ENCODE measurements around the gene TP73.
A peak's percentile ranks its signal among the peaks of the same experiment; 100 is the strongest.

The TP73 gene

GRCh38 chr1:3663999-3664699 is 11.8 kb downstream of the TP73 start:
- no peak for DNase-seq
- in situ Hi-C loops (cut with HindIII; ENCODE audit: low pct_ligation_motif_present, low pct_unique_long_range_greater_than_20kb, low sequenced_read_pairs) = no loop called here

- in situ Hi-C loops (cut with HindIII; ENCODE audit: low pct_ligation_motif_present, low pct_unique_long_range_greater_than_20kb, low sequenced_read_pairs) = no loop called here
- no peak for DNase-seq
These were observed 12.5 kb downstream of the TP73 start for GRCh38 chr1:3664700-3665375.

- no peak for DNase-seq
- in situ Hi-C loops (cut with HindIII; ENCODE audit: low pct_ligation_motif_present, low pct_unique_long_range_greater_than_20kb, low sequenced_read_pairs) = no loop called here
These were observed 15.8 kb downstream of the TP73 start for GRCh38 chr1:3668148-3668547.

GRCh38 chr1:3668585-3669300 is 16.4 kb downstream of the TP73 start:
- DNase-seq = peak; percentile 2

GRCh38 chr1:3669421-3669821 is 17.1 kb downstream of the TP73 start:
- in situ Hi-C loops (cut with HindIII; ENCODE audit: low pct_ligation_motif_present, low pct_unique_long_range_greater_than_20kb, low sequenced_read_pairs) = no loop called here
- no peak for DNase-seq

More at GRCh38 chr1:3668585-3669300, 16.4 kb downstream of the TP73 start:
- in situ Hi-C loops (cut with HindIII; ENCODE audit: low pct_ligation_motif_present, low pct_unique_long_range_greater_than_20kb, low sequenced_read_pairs) = no loop called here

- in situ Hi-C loops (cut with HindIII; ENCODE audit: low pct_ligation_motif_present, low pct_unique_long_range_greater_than_20kb, low sequenced_read_pairs) = no loop called here
- DNase-seq = no peak
These were observed 17.7 kb downstream of the TP73 start for GRCh38 chr1:3669971-3670431.

GRCh38 chr1:3670823-3671265 is 18.5 kb downstream of the TP73 start:
- no peak for DNase-seq
- in situ Hi-C loops (cut with HindIII; ENCODE audit: low pct_ligation_motif_present, low pct_unique_long_range_greater_than_20kb, low sequenced_read_pairs) = no loop called here

- in situ Hi-C loops (cut with HindIII; ENCODE audit: low pct_ligation_motif_present, low pct_unique_long_range_greater_than_20kb, low sequenced_read_pairs) = no loop called here
- DNase-seq = no peak
These were observed 19.3 kb downstream of the TP73 start for GRCh38 chr1:3671371-3672180.

GRCh38 chr1:3672231-3672970 is 20.1 kb downstream of the TP73 start:
- in situ Hi-C loops (cut with HindIII; ENCODE audit: low pct_ligation_motif_present, low pct_unique_long_range_greater_than_20kb, low sequenced_read_pairs) = no loop called here
- no peak for DNase-seq

- in situ Hi-C loops (cut with HindIII; ENCODE audit: low pct_ligation_motif_present, low pct_unique_long_range_greater_than_20kb, low sequenced_read_pairs) = no loop called here
- DNase-seq = no peak
These were observed 20.6 kb downstream of the TP73 start for GRCh38 chr1:3672971-3673361.

GRCh38 chr1:3673381-3674099 is 21.2 kb downstream of the TP73 start:
- DNase-seq = no peak
- in situ Hi-C loops (cut with HindIII; ENCODE audit: low pct_ligation_motif_present, low pct_unique_long_range_greater_than_20kb, low sequenced_read_pairs) = no loop called here

GRCh38 chr1:3674100-3675094 is 22.1 kb downstream of the TP73 start:
- in situ Hi-C loops (cut with HindIII; ENCODE audit: low pct_ligation_motif_present, low pct_unique_long_range_greater_than_20kb, low sequenced_read_pairs) = no loop called here
- no peak for DNase-seq

- in situ Hi-C loops (cut with HindIII; ENCODE audit: low pct_ligation_motif_present, low pct_unique_long_range_greater_than_20kb, low sequenced_read_pairs) = no loop called here
- no peak for DNase-seq
These were observed 23.1 kb downstream of the TP73 start for GRCh38 chr1:3675436-3675835.

- in situ Hi-C loops (cut with HindIII; ENCODE audit: low pct_ligation_motif_present, low pct_unique_long_range_greater_than_20kb, low sequenced_read_pairs) = no loop called here
- DNase-seq = no peak
These were observed 24.5 kb downstream of the TP73 start for GRCh38 chr1:3676581-3677470.

GRCh38 chr1:3677484-3677883 is 25.2 kb downstream of the TP73 start:
- no peak for DNase-seq
- in situ Hi-C loops (cut with HindIII; ENCODE audit: low pct_ligation_motif_present, low pct_unique_long_range_greater_than_20kb, low sequenced_read_pairs) = no loop called here

All from ACHN (cell line).